Heart right ventricle (tissue), 16 donors: ENCODE results near the gene TCF15. TPM values are rescaled to one million over a fixed set of nuclear protein-coding genes. Genes with fewer than 3 reads are reported as not detected.

Experiments used
- ATAC-seq, 8 donors: fragments of 200-7000 bp; cut with Tn5 transposase; one replicate each; pipeline ENCODE4 v1.9.1; 2020; ENCODE audit warnings: mild to moderate bottlenecking in 8 of 8, moderate library complexity in 8 of 8, moderate number of reproducible peaks in 1 of 8
- DNase-seq, 2 donors: peaks; one replicate each; pipeline ENCODE4 v3.0.0-alpha.2; 2020
- H3K27ac ChIP-seq, 10 donors: fragments of 200-600 bp; sonication (generic) in 2 of 10; one replicate each; pipeline versions ENCODE4 v1.5.0 to v1.8.0; 2020 to 2022; ENCODE audit warnings: mild to moderate bottlenecking in 3 of 10
- H3K27me3 ChIP-seq, 7 donors: fragments of 200-600 bp; one replicate each; pipeline ENCODE4 v1.8.0; 2021 to 2022; ENCODE audit warnings: mild to moderate bottlenecking in 2 of 7
- H3K36me3 ChIP-seq, 9 donors: fragments of 200-600 bp; sonication (generic) in 1 of 9; one replicate each; pipeline versions ENCODE4 v1.5.0 to v1.8.0; 2020 to 2022; ENCODE audit warnings: mild to moderate bottlenecking in 2 of 9
- H3K4me1 ChIP-seq, 9 donors: fragments of 200-600 bp; sonication (generic) in 1 of 9; one replicate each; pipeline versions ENCODE4 v1.5.0 to v1.8.0; 2020 to 2022; ENCODE audit warnings: mild to moderate bottlenecking in 4 of 9
- H3K4me3 ChIP-seq, 10 donors: fragments of 200-600 bp; sonication (generic) in 2 of 10; one replicate each; pipeline versions ENCODE4 v1.5.0 to v1.8.0; 2020 to 2022; ENCODE audit warnings: mild to moderate bottlenecking in 7 of 10, moderate library complexity in 2 of 10
- H3K9me3 ChIP-seq, 11 donors: fragments of 200-600 bp in 10 of 11; sonication (generic) in 2 of 11; one replicate each; pipeline versions ENCODE4 v1.5.0 to v1.8.0; 2013 to 2022; ENCODE audit warnings: mild to moderate bottlenecking in 2 of 11, control low read depth in 1 of 11, moderate library complexity in 1 of 11
- CTCF ChIP-seq, 9 donors: fragments of 200-600 bp; sonication (generic) in 2 of 9; IDR thresholded peaks; one replicate each; pipeline versions ENCODE4 v1.5.0 to v1.8.0; 2021 to 2022; ENCODE audit warnings: antibody characterized with exemption in 9 of 9, mild to moderate bottlenecking in 5 of 9, moderate library complexity in 1 of 9
- WGBS, 2 donors: extraction: QIAGEN DNeasy Blood & Tissue Kit; methylation state at CpG; one replicate each; pipeline ENCODE4 v1.1.7; 2013; ENCODE audit warnings: inconsistent platforms in 1 of 2; 5-methylcytosine and 5-hydroxymethylcytosine counted together
- intact Hi-C, 10 donors: fragments of 100-400 bp; cut with DNase I; formaldehyde crosslinking; loops; one replicate each; pipeline versions ENCODE4 v1.11.1 to v1.14.2; 2022
- polyA plus RNA-seq, 2 donors: library from polyadenylated mRNA; stranded (reverse); fragments of 200-250 nt; gene quantifications; one replicate each; pipeline ENCODE4 v1.2.3, GENCODE V29; 2013
- total RNA-seq, 10 donors: library from RNA; stranded (reverse); fragmentation: NEBNext Ultra II Directional in 3 of 10; extraction: Animal tissue kit (Norgen Biotek cat#: 25700) in 3 of 10; gene quantifications; one replicate each; pipeline versions ENCODE4 v1.2.1 to v1.2.4, GENCODE V29; 2021 to 2023
- donor health status: Arrhythmogenic right ventricular cardiomyopathy.
- donor health status: ischemic (EF 13 %, LVEDD 7.1; RV severe dilation, severe dysfunction).
- donor health status: healthy with polysubstance abuse.
- donor health status: DM: no; HTN: yes; CAD: no.
- donor health status: DM: no; HTN: no; CAD: no.
- donor health status: ischemic (EF 25% LVEDD 6.9; RV normal size, moderate dysfunction).
- donor health status: ischemic (EF 25% LVEDD 5.7; RV mildly dilated, moderate dysfunction).
- donor health status: healthy.
- donor health status: DM: yes; HTN: yes; CAD: no.
- donor health status: Ischemic cardiomyopathy.
- donor health status: ischemic (EF 35%, LVEDD 5.7; RV mildly dilated, moderate dysfunction).
- donor health status: nonischemic (EF 11% LVEDD 7.7; RV severe dilation, severe dysfunction).
- donor health status: DM: yes; HTN: yes; CAD: no.
- donor health status: PGD.
- donor health status: ischemic (EF 29% LVEDD 5.4; RV normal size, mild dysfunction).
- donor health status: nonischemic (EF 23%, LVEDD 6.1; RV moderate dilation, normal function).

The TCF15 gene
- total and polyA plus RNA-seq, 12 donors = 4.6 to 41.0 (median 8.4) TPM

GRCh38 chr20:577167-577791 is 32.8 kb downstream of the TCF15 start:
- Histone ChIP-seq H3K4me3 (no peak overlapping the region), H3K27ac (peak overlapping the region in 5 of 10 donors; percentile 4 to 92 (median 20)), H3K9me3 (no peaks in the 10 kb centered on the region), H3K4me1 (peaks cover 13 to 59% (median 41%) of the 10 kb centered on the region in 9 donors), H3K36me3 (no peaks in the 10 kb centered on the region), H3K27me3 (peaks cover 0 to 20% (median 0%) of the 10 kb centered on the region in 7 donors)
- WGBS, 2 donors = 59 to 63% methylated on average over 12 of the region's 12 CpGs
- ATAC-seq (no peak), DNase-seq (no peak)
- intact Hi-C loops = no loop called here
- peak in 4 of 9 donors; percentile 17 to 21 (median 18) for TF ChIP-seq CTCF (IDR thresholded peaks at IDR 0.05)

GRCh38 chr20:576156-576555 is 34.0 kb downstream of the TCF15 start:
- peak overlapping the region in 8 of 10 donors; percentile 12 to 92 (median 77) for H3K27ac ChIP-seq
- ATAC-seq = no peak

GRCh38 chr20:575230-575629 is 34.9 kb downstream of the TCF15 start:
- H3K4me1 ChIP-seq = peaks cover 25 to 78% (median 58%) of the 10 kb centered on the region in 9 donors
- DNase-seq (no peak), ATAC-seq (no peak)
- no peak for TF ChIP-seq CTCF (IDR thresholded peaks at IDR 0.05)
- peak overlapping the region; percentile 0 to 92 (median 70) for H3K27ac ChIP-seq
- H3K4me3 ChIP-seq = no peak overlapping the region
- no peaks in the 10 kb centered on the region for H3K36me3 ChIP-seq
- 91 to 98% methylated on average over 3 of the region's 3 CpGs for WGBS, 2 donors
- intact Hi-C loops = loop anchor here in 1 of 10 donors (2.0 kb wide), 1 partner anchor 14 kb away; no protein-coding TSS in a partner anchor
- H3K9me3 ChIP-seq = no peaks in the 10 kb centered on the region
- peaks cover 0 to 20% (median 0%) of the 10 kb centered on the region in 7 donors for H3K27me3 ChIP-seq

More at GRCh38 chr20:576156-576555, 34.0 kb downstream of the TCF15 start:
- intact Hi-C loops = no loop called here
- no peak for DNase-seq
- Histone ChIP-seq H3K9me3 (no peaks in the 10 kb centered on the region), H3K4me3 (no peak overlapping the region), H3K36me3 (no peaks in the 10 kb centered on the region), H3K4me1 (peaks cover 25 to 70% (median 52%) of the 10 kb centered on the region in 9 donors), H3K27me3 (peaks cover 0 to 20% (median 0%) of the 10 kb centered on the region in 7 donors)
- no peak for TF ChIP-seq CTCF (IDR thresholded peaks at IDR 0.05)
- WGBS, 2 donors = 42 to 46% methylated on average over 3 of the region's 3 CpGs

- H3K9me3 ChIP-seq = no peaks in the 10 kb centered on the region
- peak overlapping the region in 1 of 10 donors; percentile 9 for H3K4me3 ChIP-seq
- 66 to 72% methylated on average over 15 of the region's 15 CpGs for WGBS, 2 donors
- intact Hi-C loops = loop anchor here in 4 of 10 donors (2.0 to 5.0 kb wide), 2 partner anchors 14 to 33 kb away; no protein-coding TSS in a partner anchor
- H3K4me1 ChIP-seq = peaks cover 25 to 78% (median 58%) of the 10 kb centered on the region in 9 donors
- DNase-seq (peak; percentile 59 to 76), ATAC-seq (peak; percentile 54 to 83 (median 72))
- H3K27me3 ChIP-seq = peaks cover 0 to 20% (median 0%) of the 10 kb centered on the region in 7 donors
- no peak for TF ChIP-seq CTCF (IDR thresholded peaks at IDR 0.05)
- H3K36me3 ChIP-seq = no peaks in the 10 kb centered on the region
- H3K27ac ChIP-seq = peak overlapping the region; percentile 64 to 92 (median 82)
These were observed 35.7 kb downstream of the TCF15 start for GRCh38 chr20:574297-574942.
